ENCODE data around the gene SDHAF3. TPM values are rescaled to one million over a fixed set of nuclear protein-coding genes. Genes with fewer than 3 reads are reported as not detected.

The SDHAF3 gene
- total RNA-seq, 6 experiments from 2014 or later, result 8.5 to 15.5 (median 12.1) TPM

DNA sequence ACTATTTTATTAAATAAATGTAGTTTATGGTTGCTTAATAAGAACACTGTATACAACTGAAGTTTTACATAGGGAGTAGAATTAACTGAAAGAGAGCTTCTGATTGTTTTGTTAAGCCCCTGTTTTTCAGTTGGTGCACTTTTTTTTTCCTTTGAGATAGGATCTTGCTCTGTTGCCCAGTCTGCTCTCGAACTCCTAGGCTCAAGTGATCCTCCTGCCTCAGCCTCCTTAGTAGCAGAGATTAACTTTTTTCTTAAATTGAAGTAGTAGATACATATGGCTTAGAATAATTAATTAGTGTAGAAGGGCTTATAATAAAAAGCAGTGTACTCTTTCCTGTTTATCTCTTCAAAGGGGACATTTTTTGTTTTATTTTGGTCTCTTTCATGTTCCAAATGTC, 11.2 kb downstream of the SDHAF3 start:
- no peak for ATAC-seq

DNA sequence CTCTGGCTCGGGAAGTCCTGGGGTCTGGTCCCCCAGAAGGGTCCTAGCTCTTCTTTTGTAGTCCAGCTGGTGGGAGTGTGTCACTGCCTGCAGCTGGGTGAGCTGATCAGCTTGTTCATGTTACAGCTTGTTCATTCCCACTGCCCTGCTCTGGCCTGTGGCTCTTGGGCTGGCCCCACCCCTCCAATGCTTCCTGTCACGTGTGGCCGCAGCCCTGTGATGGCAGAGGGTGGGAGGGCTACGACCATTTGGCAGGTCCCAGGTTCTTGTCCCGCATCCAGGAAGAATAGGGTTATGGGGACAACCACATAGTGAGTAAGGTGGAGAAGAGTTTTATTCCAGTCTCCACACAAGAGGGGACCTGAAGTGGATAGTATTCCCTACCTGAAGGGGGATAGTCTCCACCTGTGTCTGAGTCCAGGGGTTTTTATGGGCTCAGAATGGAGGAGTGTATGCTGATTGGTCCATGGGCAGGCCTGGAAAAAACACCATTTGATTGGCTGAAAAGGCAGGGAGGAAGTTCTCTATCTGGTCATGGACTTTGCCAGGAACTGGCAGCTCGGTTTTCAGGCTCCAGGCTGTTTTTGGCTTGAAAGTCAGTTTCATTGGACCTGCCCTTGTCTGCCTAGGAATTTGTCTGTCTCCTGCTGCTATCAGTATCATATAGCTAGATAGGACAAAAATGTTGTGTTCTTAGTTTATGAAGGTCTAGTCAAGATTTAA, 13.1 kb downstream of the SDHAF3 start:
- ATAC-seq (peak in 3 of 4 donors; percentile 41 to 66 (median 46)), DNase-seq (no peak)
- Histone ChIP-seq H3K4me1 (no peaks in the 10 kb centered on the region), H3K36me3 (no peaks in the 10 kb centered on the region), H3K9me3 (no peaks in the 10 kb centered on the region), H3K27me3 (no peaks in the 10 kb centered on the region), H3K4me3 (no peak overlapping the region), H3K27ac (no peak overlapping the region)
- intact Hi-C loops (cut with DNase I), result no loop called here
- TF ChIP-seq, protein P1, sequence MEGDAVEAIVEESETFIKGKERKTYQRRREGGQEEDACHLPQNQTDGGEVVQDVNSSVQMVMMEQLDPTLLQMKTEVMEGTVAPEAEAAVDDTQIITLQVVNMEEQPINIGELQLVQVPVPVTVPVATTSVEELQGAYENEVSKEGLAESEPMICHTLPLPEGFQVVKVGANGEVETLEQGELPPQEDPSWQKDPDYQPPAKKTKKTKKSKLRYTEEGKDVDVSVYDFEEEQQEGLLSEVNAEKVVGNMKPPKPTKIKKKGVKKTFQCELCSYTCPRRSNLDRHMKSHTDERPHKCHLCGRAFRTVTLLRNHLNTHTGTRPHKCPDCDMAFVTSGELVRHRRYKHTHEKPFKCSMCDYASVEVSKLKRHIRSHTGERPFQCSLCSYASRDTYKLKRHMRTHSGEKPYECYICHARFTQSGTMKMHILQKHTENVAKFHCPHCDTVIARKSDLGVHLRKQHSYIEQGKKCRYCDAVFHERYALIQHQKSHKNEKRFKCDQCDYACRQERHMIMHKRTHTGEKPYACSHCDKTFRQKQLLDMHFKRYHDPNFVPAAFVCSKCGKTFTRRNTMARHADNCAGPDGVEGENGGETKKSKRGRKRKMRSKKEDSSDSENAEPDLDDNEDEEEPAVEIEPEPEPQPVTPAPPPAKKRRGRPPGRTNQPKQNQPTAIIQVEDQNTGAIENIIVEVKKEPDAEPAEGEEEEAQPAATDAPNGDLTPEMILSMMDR (IDR thresholded peaks at IDR 0.05), result no peak
- no peak for TF ChIP-seq POLR2A (IDR thresholded peaks at IDR 0.05)
- WGBS (ENCODE audit: insufficient coverage, low coverage, low lambda C conversion rate, missing lambda C conversion rate), result 51% methylated on average over 4 of the region's 6 CpGs

More for the DNA sequence above, 11.2 kb downstream of the SDHAF3 start:
- 92% methylated on average over 1 of the region's 1 CpG for WGBS (ENCODE audit: insufficient coverage, low coverage, low lambda C conversion rate, missing lambda C conversion rate)
- no peaks in the 10 kb centered on the region for H3K27me3 ChIP-seq
- H3K4me3 ChIP-seq, result no peak overlapping the region
- TF ChIP-seq POLR2A (IDR thresholded peaks at IDR 0.05), result no peak
- TF ChIP-seq, protein P1 (IDR thresholded peaks at IDR 0.05), result no peak
- DNase-seq, result no peak
- H3K9me3 ChIP-seq, result no peaks in the 10 kb centered on the region
- intact Hi-C loops (cut with DNase I), result no loop called here
- no peak overlapping the region for H3K27ac ChIP-seq
- H3K36me3 ChIP-seq, result no peaks in the 10 kb centered on the region
- no peaks in the 10 kb centered on the region for H3K4me1 ChIP-seq

DNA sequence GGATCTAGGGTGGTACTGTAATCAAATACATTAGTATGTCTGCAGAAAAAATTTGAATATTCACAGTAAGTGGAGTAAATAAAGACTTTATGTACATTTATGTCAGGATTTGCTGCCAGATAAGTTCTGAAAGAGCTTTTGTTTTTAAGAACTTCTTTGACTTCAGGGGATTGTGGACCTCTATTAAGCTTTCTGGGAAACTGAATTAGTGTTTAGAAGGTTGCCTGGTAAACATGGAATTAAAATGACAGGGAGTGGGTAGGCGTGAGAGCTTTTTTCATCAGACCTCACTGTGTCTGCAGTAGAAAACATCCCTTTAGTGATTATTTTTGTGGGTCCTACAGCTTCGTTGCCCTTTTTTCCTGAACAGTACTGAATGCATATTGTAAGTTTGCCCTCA, 15.7 kb downstream of the SDHAF3 start:
- no peaks in the 10 kb centered on the region for H3K9me3 ChIP-seq
- 61% methylated on average over 2 of the region's 2 CpGs for WGBS (ENCODE audit: insufficient coverage, low coverage, low lambda C conversion rate, missing lambda C conversion rate)
- no peaks in the 10 kb centered on the region for H3K36me3 ChIP-seq
- ATAC-seq, result no peak
- no peak for TF ChIP-seq POLR2A (IDR thresholded peaks at IDR 0.05)
- TF ChIP-seq, protein P1 (IDR thresholded peaks at IDR 0.05), result no peak
- DNase-seq, result no peak
- no peak overlapping the region for H3K4me3 ChIP-seq
- H3K4me1 ChIP-seq, result no peaks in the 10 kb centered on the region
- no peak overlapping the region for H3K27ac ChIP-seq
- H3K27me3 ChIP-seq, result no peaks in the 10 kb centered on the region
- intact Hi-C loops (cut with DNase I), result no loop called here

DNA sequence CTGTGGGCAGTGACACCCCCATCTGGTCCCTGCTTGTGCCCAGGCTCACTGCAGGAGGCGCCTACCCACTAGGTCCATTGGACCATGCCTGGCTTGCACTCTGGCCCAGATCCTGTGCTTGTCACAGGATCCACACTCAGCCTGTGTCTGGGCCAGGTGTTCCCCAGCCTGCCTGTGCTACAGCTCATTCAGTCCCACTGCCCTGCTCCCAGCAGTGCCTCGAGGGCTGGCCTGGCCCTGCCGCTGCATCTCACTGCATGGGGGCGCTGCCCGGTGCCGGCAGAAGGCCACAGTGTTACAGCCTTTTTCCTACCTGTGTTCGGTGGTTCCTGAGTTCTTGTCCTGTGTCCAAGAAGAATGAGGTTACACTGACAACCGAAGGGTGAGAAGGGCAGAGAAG, 21.3 kb downstream of the SDHAF3 start:
- H3K9me3 ChIP-seq, result peaks cover 0 to 5% (median 2%) of the 10 kb centered on the region in 4 donors
- no peak for ATAC-seq
- no peak for DNase-seq
- no peaks in the 10 kb centered on the region for H3K36me3 ChIP-seq
- no peaks in the 10 kb centered on the region for H3K4me1 ChIP-seq
- no peak overlapping the region for H3K4me3 ChIP-seq
- 95% methylated on average over 7 of the region's 8 CpGs for WGBS (ENCODE audit: insufficient coverage, low coverage, low lambda C conversion rate, missing lambda C conversion rate)
- no peak overlapping the region for H3K27ac ChIP-seq
- no peaks in the 10 kb centered on the region for H3K27me3 ChIP-seq
- intact Hi-C loops (cut with DNase I), result no loop called here
- no peak for TF ChIP-seq POLR2A (IDR thresholded peaks at IDR 0.05)
- TF ChIP-seq, protein P1 (IDR thresholded peaks at IDR 0.05), result no peak

Measured in right lobe of liver (tissue), 6 donors.